Measurements from ENCODE around the gene ATP6V1E1.
"Not testable (repeated sequence)": the region's sequence is repeated elsewhere in the genome, so short reads cannot be mapped to it uniquely, and the experiment has no call there.

ATP6V1E1 gene

GRCh38 chr22:17628406-17629172, at the start of gene ATP6V1E1:
Gene ATP6V1E1, minus strand, starts transcription at chr22:17628749. Its CDS starts 114 bp downstream, at chr22:17628635.
- peak; percentile 85 to 92 for DNase-seq (ENCODE audit: low read depth in 2 of 2)

- DNase-seq (ENCODE audit: low read depth in 2 of 2) = no peak
Measured at GRCh38 chr22:17675584-17675983, 47.0 kb upstream of the ATP6V1E1 start.

- no peak for DNase-seq (ENCODE audit: low read depth in 2 of 2)
Measured at GRCh38 chr22:17674152-17674551, 45.6 kb upstream of the ATP6V1E1 start.

- no peak for DNase-seq (ENCODE audit: low read depth in 2 of 2)
Measured at GRCh38 chr22:17672417-17672991, 44.0 kb upstream of the ATP6V1E1 start.

GRCh38 chr22:17671521-17672092, 43.1 kb upstream of the ATP6V1E1 start:
- DNase-seq (ENCODE audit: low read depth in 2 of 2) = not testable (repeated sequence)

GRCh38 chr22:17665854-17666253, 37.3 kb upstream of the ATP6V1E1 start:
- no peak for DNase-seq (ENCODE audit: low read depth in 2 of 2)

- no peak for DNase-seq (ENCODE audit: low read depth in 2 of 2)
Measured at GRCh38 chr22:17665248-17665647, 36.7 kb upstream of the ATP6V1E1 start.

- no peak for DNase-seq (ENCODE audit: low read depth in 2 of 2)
Measured at GRCh38 chr22:17664414-17665055, 36.0 kb upstream of the ATP6V1E1 start.

- no peak for DNase-seq (ENCODE audit: low read depth in 2 of 2)
Measured at GRCh38 chr22:17656870-17657395, 28.4 kb upstream of the ATP6V1E1 start.

- no peak for DNase-seq (ENCODE audit: low read depth in 2 of 2)
Measured at GRCh38 chr22:17655289-17655688, 26.7 kb upstream of the ATP6V1E1 start.

GRCh38 chr22:17648569-17648968, 20.0 kb upstream of the ATP6V1E1 start:
- DNase-seq (ENCODE audit: low read depth in 2 of 2) = no peak

- no peak for DNase-seq (ENCODE audit: low read depth in 2 of 2)
Measured at GRCh38 chr22:17647991-17648390, 19.4 kb upstream of the ATP6V1E1 start.

GRCh38 chr22:17647452-17647851, 18.9 kb upstream of the ATP6V1E1 start:
- DNase-seq (ENCODE audit: low read depth in 2 of 2) = no peak

- not testable (repeated sequence) for DNase-seq (ENCODE audit: low read depth in 2 of 2)
Measured at GRCh38 chr22:17642357-17642756, 13.8 kb upstream of the ATP6V1E1 start.

GRCh38 chr22:17641269-17641668, 12.7 kb upstream of the ATP6V1E1 start:
- DNase-seq (ENCODE audit: low read depth in 2 of 2) = no peak

GRCh38 chr22:17639247-17639741, 10.7 kb upstream of the ATP6V1E1 start:
- DNase-seq (ENCODE audit: low read depth in 2 of 2) = no peak

- peak; percentile 64 to 72 for DNase-seq (ENCODE audit: low read depth in 2 of 2)
Measured at GRCh38 chr22:17638432-17639246, 10.1 kb upstream of the ATP6V1E1 start, which contains the start of gene BCL2L13. Gene BCL2L13, plus strand, starts transcription at chr22:17638757. Its CDS starts 16,955 bp downstream, at chr22:17655712.

- no peak for DNase-seq (ENCODE audit: low read depth in 2 of 2)
Measured at GRCh38 chr22:17638182-17638431, 9.6 kb upstream of the ATP6V1E1 start.

GRCh38 chr22:17637490-17638181, 9.1 kb upstream of the ATP6V1E1 start:
- no peak for DNase-seq (ENCODE audit: low read depth in 2 of 2)

- not testable (repeated sequence) for DNase-seq (ENCODE audit: low read depth in 2 of 2)
Measured at GRCh38 chr22:17636850-17637249, 8.3 kb upstream of the ATP6V1E1 start.

- DNase-seq (ENCODE audit: low read depth in 2 of 2) = no peak
Measured at GRCh38 chr22:17634696-17635095, 6.1 kb upstream of the ATP6V1E1 start.

Data from stimulated activated CD8-positive, alpha-beta memory T cell treated with anti-CD3 and anti-CD28 coated beads, Interleukin-7, amount 100 ng/mL, for 1 hour (primary cell).